Measurements from ENCODE around the gene STEAP1B. TPM values are rescaled to one million over a fixed set of nuclear protein-coding genes. Genes with fewer than 3 reads are reported as not detected.

Gene STEAP1B
- total RNA-seq, 2 experiments from 2014 or later = 0.69 to 2.1 TPM

GRCh38 chr7:22400150-22400814, 99.7 kb downstream of the STEAP1B start:
- POLR2A ChIA-PET = interaction anchor here (0.6 to 8.6 kb wide), 10 partner anchors 9 to 93 kb away, joined by 3 to 105 read pairs (median 8); partner anchors contain the start of gene RAPGEF5
- no peaks in the 10 kb centered on the region for H3K79me2 ChIP-seq (ENCODE audit: insufficient read depth, low read depth, low read length)
- TF ChIP-seq EZH2phosphoT487 (IDR thresholded peaks at IDR 0.05; ENCODE audit: borderline replicate concordance, low read depth, low read length) (no peak), CTCF (conservative IDR thresholded peaks at IDR 0.05; ENCODE audit: low read length) (no peak)
- CTCF ChIA-PET (ENCODE audit: unreplicated experiment) = interaction anchor here (1.3 kb wide), 1 partner anchor 35 kb away, joined by 3 read pairs; no protein-coding TSS in a partner anchor
- H3K27ac ChIP-seq (ENCODE audit: low read depth, low read length, poor library complexity, severe bottlenecking) = no peak overlapping the region
- no TSS peak for BruUV-seq (replicated peaks)
- no peaks in the 10 kb centered on the region for H4K20me1 ChIP-seq (ENCODE audit: insufficient read depth, low read length)
- no peak for DNase-seq (ENCODE audit: low spot score)
- H3K36me3 ChIP-seq (ENCODE audit: insufficient read depth, low read length) = no peaks in the 10 kb centered on the region; the same call in 1 of the 2 replicates
- intact Hi-C loops (cut with micrococcal nuclease; ENCODE audit: unreplicated experiment) = no loop called here
- H3K9me3 ChIP-seq (ENCODE audit: low read length) = no peaks in the 10 kb centered on the region
- H3K4me3 ChIP-seq (ENCODE audit: low read depth, low read length, poor library complexity, severe bottlenecking) = no peak overlapping the region
- H3K9me2 ChIP-seq (ENCODE audit: insufficient read depth, low read length) = no peaks in the 10 kb centered on the region
- H3K4me2 ChIP-seq (ENCODE audit: low read length) = no peak overlapping the region
- peak overlapping the region; percentile 90; the same call in 1 of the 2 replicates for H2AFZ ChIP-seq (ENCODE audit: low read length)
- peaks cover 33% of the 10 kb centered on the region for H3K4me1 ChIP-seq (ENCODE audit: insufficient read depth, low read length, poor library complexity, severe bottlenecking)

- DNase-seq (ENCODE audit: low spot score) = no peak
- H4K20me1 ChIP-seq (ENCODE audit: insufficient read depth, low read length) = no peaks in the 10 kb centered on the region
- H3K4me1 ChIP-seq (ENCODE audit: insufficient read depth, low read length, poor library complexity, severe bottlenecking) = peaks cover 34% of the 10 kb centered on the region
- no peaks in the 10 kb centered on the region for H3K79me2 ChIP-seq (ENCODE audit: insufficient read depth, low read depth, low read length)
- TF ChIP-seq CTCF (conservative IDR thresholded peaks at IDR 0.05; ENCODE audit: low read length) = no peak
- TF ChIP-seq EZH2phosphoT487 (IDR thresholded peaks at IDR 0.05; ENCODE audit: borderline replicate concordance, low read depth, low read length) = no peak
- intact Hi-C loops (cut with micrococcal nuclease; ENCODE audit: unreplicated experiment) = no loop called here
- no peak overlapping the region for H3K4me3 ChIP-seq (ENCODE audit: low read depth, low read length, poor library complexity, severe bottlenecking)
- no TSS peak for BruUV-seq (replicated peaks)
- H3K36me3 ChIP-seq (ENCODE audit: insufficient read depth, low read length) = no peaks in the 10 kb centered on the region; the same call in 1 of the 2 replicates
- no peak overlapping the region for H3K4me2 ChIP-seq (ENCODE audit: low read length)
- no peak overlapping the region for H2AFZ ChIP-seq (ENCODE audit: low read length)
- H3K9me3 ChIP-seq (ENCODE audit: low read length) = no peaks in the 10 kb centered on the region
- ChIA-PET CTCF (ENCODE audit: unreplicated experiment) (no interaction called here), POLR2A (interaction anchor here (0.6 to 8.6 kb wide), 7 partner anchors 9 to 88 kb away, joined by 3 to 105 read pairs (median 3); no protein-coding TSS in a partner anchor)
- H3K27ac ChIP-seq (ENCODE audit: low read depth, low read length, poor library complexity, severe bottlenecking) = no peak overlapping the region
- H3K9me2 ChIP-seq (ENCODE audit: insufficient read depth, low read length) = no peaks in the 10 kb centered on the region
These were observed 100.4 kb downstream of the STEAP1B start for GRCh38 chr7:22399546-22399945.

GRCh38 chr7:22399091-22399490, 100.9 kb downstream of the STEAP1B start:
- peaks cover 37% of the 10 kb centered on the region for H3K4me1 ChIP-seq (ENCODE audit: insufficient read depth, low read length, poor library complexity, severe bottlenecking)
- no peak overlapping the region for H3K4me3 ChIP-seq (ENCODE audit: low read depth, low read length, poor library complexity, severe bottlenecking)
- intact Hi-C loops (cut with micrococcal nuclease; ENCODE audit: unreplicated experiment) = no loop called here
- H2AFZ ChIP-seq (ENCODE audit: low read length) = no peak overlapping the region
- no peak for DNase-seq (ENCODE audit: low spot score)
- H3K36me3 ChIP-seq (ENCODE audit: insufficient read depth, low read length) = no peaks in the 10 kb centered on the region; the same call in 1 of the 2 replicates
- TF ChIP-seq CTCF (conservative IDR thresholded peaks at IDR 0.05; ENCODE audit: low read length) (no peak), EZH2phosphoT487 (IDR thresholded peaks at IDR 0.05; ENCODE audit: borderline replicate concordance, low read depth, low read length) (no peak)
- POLR2A ChIA-PET = interaction anchor here (0.8 to 8.6 kb wide), 6 partner anchors 8 to 89 kb away, joined by 3 to 105 read pairs (median 3); no protein-coding TSS in a partner anchor
- H4K20me1 ChIP-seq (ENCODE audit: insufficient read depth, low read length) = no peaks in the 10 kb centered on the region
- BruUV-seq (replicated peaks) = no TSS peak
- no peaks in the 10 kb centered on the region for H3K79me2 ChIP-seq (ENCODE audit: insufficient read depth, low read depth, low read length)
- CTCF ChIA-PET (ENCODE audit: unreplicated experiment) = no interaction called here
- H3K27ac ChIP-seq (ENCODE audit: low read depth, low read length, poor library complexity, severe bottlenecking) = no peak overlapping the region
- H3K9me3 ChIP-seq (ENCODE audit: low read length) = no peaks in the 10 kb centered on the region
- H3K9me2 ChIP-seq (ENCODE audit: insufficient read depth, low read length) = no peaks in the 10 kb centered on the region
- no peak overlapping the region for H3K4me2 ChIP-seq (ENCODE audit: low read length)
